KMS-11 (cell line): Measurements from ENCODE around the gene PDE12.

Source experiments
- H2AFZ ChIP-seq: fragments of 200-600 bp; sonication (generic); 2 replicates; pipeline ENCODE4 v1.6.1; 2016; ENCODE audit warnings: antibody characterized with exemption, mixed run types, low read depth
- H3K27ac ChIP-seq: fragments of 200-600 bp; sonication (generic); 2 replicates; pipeline ENCODE4 v1.6.1; 2016; ENCODE audit warnings: mild to moderate bottlenecking, mixed run types
- H3K27me3 ChIP-seq: fragments of 200-600 bp; sonication (generic); 2 replicates; pipeline ENCODE4 v1.6.1; 2017; ENCODE audit warnings: mild to moderate bottlenecking, low read depth, mixed run types, moderate library complexity; ENCODE audit not compliant: insufficient read depth
- H3K36me3 ChIP-seq: fragments of 200-600 bp; sonication (generic); 2 replicates; pipeline ENCODE4 v1.6.1; 2017; ENCODE audit warnings: mild to moderate bottlenecking, mixed run types; ENCODE audit not compliant: insufficient read depth
- H3K4me1 ChIP-seq: fragments of 200-600 bp; sonication (generic); 2 replicates; pipeline ENCODE4 v1.6.1; 2016; ENCODE audit warnings: mild to moderate bottlenecking, low read depth, mixed run types; ENCODE audit not compliant: poor library complexity, severe bottlenecking
- H3K4me2 ChIP-seq: fragments of 200-600 bp; sonication (generic); 2 replicates; pipeline ENCODE4 v1.7.0; 2016; ENCODE audit warnings: mild to moderate bottlenecking, mixed run types
- H3K4me3 ChIP-seq: fragments of 200-600 bp; sonication (generic); IDR thresholded peaks from 2 replicates; pipeline ENCODE4 v1.6.1; 2017; ENCODE audit warnings: low read depth, low read length, mixed read lengths; ENCODE audit not compliant: insufficient read depth
- H3K79me2 ChIP-seq: fragments of 200-600 bp; sonication (generic); 2 replicates; pipeline ENCODE4 v1.6.1; 2016; ENCODE audit warnings: low read depth, mixed run types; ENCODE audit not compliant: insufficient read depth
- H3K9ac ChIP-seq: fragments of 200-600 bp; sonication (generic); 2 replicates; pipeline ENCODE4 v1.6.1; 2016; ENCODE audit warnings: mild to moderate bottlenecking, mixed run types
- H4K20me1 ChIP-seq: fragments of 200-600 bp; sonication (generic); 2 replicates; pipeline ENCODE4 v1.6.1; 2016; ENCODE audit warnings: mild to moderate bottlenecking, mixed run types; ENCODE audit not compliant: insufficient read depth
- TF ChIP-seq, protein P1 (sequence below): fragments of 200-600 bp; sonication (generic); conservative IDR thresholded peaks from 2 replicates; pipeline ENCODE4 v1.6.1; 2017; ENCODE audit warnings: low read depth, mild to moderate bottlenecking, antibody characterized with exemption, low read length, moderate library complexity, mixed read lengths

Gene PDE12

DNA sequence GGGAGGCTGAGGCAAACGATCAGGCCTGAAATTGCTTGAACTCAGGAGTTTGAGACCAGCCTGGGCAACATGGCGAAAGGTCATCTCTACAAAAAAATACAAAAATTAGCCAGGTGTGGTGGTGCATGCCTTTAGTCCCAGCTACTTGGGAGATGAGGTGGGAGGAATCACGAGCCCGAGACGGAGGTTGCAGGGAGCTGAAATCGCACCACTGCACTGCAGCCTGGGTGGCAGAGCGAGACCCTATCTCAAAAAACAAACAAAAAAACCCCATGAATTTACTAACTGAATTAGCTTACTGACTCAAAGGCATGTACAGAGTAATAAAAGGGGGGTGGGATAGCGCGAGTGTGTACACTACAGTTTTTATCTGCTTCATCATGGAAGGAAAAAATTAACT is 21.7 kb downstream of the PDE12 start:
- Histone ChIP-seq H3K36me3 (no peaks in the 10 kb centered on the region), H3K79me2 (peaks cover 17% of the 10 kb centered on the region; the same call in 1 of the 2 replicates), H3K4me3 (no peak overlapping the region), H4K20me1 (no peaks in the 10 kb centered on the region), H3K27me3 (no peaks in the 10 kb centered on the region), H3K27ac (no peak overlapping the region), H3K4me2 (no peak overlapping the region), H3K9ac (no peak overlapping the region), H2AFZ (no peak overlapping the region), H3K4me1 (peaks cover 6% of the 10 kb centered on the region)
- TF ChIP-seq, protein P1, sequence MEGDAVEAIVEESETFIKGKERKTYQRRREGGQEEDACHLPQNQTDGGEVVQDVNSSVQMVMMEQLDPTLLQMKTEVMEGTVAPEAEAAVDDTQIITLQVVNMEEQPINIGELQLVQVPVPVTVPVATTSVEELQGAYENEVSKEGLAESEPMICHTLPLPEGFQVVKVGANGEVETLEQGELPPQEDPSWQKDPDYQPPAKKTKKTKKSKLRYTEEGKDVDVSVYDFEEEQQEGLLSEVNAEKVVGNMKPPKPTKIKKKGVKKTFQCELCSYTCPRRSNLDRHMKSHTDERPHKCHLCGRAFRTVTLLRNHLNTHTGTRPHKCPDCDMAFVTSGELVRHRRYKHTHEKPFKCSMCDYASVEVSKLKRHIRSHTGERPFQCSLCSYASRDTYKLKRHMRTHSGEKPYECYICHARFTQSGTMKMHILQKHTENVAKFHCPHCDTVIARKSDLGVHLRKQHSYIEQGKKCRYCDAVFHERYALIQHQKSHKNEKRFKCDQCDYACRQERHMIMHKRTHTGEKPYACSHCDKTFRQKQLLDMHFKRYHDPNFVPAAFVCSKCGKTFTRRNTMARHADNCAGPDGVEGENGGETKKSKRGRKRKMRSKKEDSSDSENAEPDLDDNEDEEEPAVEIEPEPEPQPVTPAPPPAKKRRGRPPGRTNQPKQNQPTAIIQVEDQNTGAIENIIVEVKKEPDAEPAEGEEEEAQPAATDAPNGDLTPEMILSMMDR = no peak

DNA sequence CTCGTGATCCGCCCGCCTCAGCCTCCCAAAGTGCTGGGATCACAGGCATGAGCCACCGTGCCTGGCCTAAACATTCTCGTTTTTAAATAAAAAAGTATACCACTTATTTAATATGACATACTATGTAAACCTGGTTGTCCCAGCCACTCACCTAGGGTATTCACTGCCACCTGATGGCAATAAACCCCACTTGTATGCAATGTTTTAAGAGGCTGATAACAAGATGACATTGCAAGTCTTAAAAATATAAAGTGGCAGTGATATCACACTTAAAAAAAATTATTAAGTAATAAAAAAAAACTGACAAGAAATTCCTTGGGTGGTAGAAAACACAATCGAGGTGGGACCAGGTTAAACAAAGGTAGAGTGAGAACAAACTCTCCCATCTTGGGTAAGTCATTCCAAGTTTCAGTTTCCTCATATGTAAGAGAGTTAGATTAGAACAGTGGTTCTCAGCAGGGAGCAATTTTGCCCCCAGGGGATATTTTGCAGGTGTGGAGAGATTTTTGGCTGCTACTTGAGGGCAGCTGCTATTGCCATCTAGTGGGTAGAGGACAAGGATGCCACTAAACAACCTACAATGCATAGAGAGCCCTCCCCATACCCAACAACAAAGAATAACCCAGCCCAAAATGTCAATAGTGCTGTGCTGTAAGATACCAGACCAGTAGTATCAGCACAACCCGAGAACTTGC is 26.5 kb downstream of the PDE12 start:
- Histone ChIP-seq H3K4me3 (no peak overlapping the region), H4K20me1 (no peaks in the 10 kb centered on the region), H3K4me2 (peak overlapping the region; percentile 21; the same call in 1 of the 2 replicates), H2AFZ (no peak overlapping the region), H3K36me3 (no peaks in the 10 kb centered on the region), H3K27ac (no peak overlapping the region; the same call in 1 of the 2 replicates), H3K27me3 (no peaks in the 10 kb centered on the region), H3K79me2 (peaks cover 36% of the 10 kb centered on the region; the same call in 1 of the 2 replicates), H3K9ac (no peak overlapping the region), H3K4me1 (peaks cover 17% of the 10 kb centered on the region)
- TF ChIP-seq, protein P1 = peak; percentile 48; the same call in 1 of the 2 replicates

DNA sequence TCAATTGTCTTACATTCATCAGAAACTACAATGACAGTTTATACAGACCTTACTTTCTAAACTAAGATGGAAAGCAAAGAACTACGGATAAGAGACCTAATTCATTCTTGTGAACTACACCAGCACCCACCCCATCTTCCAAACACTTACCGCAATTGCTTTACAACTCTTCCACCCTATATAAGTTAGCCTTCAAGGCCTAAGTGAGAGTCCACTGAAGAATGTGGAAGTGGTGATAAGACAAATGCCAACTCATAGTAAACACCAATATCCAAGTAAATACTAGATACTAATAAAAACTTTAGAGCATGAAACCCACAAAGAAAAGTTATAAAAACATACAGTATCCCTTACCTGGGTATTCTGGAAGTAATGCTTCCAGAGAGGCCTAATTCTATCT is 27.5 kb downstream of the PDE12 start:
- H3K79me2 ChIP-seq = peaks cover 44% of the 10 kb centered on the region

DNA sequence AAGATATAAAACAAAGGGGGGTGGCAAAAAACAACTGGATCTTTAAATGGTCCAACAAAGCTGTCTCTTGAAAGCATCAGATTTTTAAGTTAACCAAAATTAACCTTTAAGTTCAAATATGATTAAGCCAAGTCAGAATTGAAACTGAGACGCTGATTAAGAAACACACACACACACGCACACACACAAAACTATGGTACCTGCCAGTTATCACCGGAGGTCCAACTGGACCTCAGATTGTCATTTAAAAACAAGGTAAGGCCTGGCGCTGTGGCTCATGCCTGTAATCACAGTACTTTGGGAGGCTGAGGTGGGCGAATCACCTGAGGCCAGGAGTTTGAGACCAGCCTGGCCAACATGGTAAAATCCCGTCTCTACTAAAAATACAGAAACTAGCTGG is 30.7 kb downstream of the PDE12 start:
- TF ChIP-seq, protein P1 = no peak
- Histone ChIP-seq H3K4me3 (no peak overlapping the region), H4K20me1 (no peaks in the 10 kb centered on the region), H3K4me2 (no peak overlapping the region), H3K9ac (no peak overlapping the region), H3K36me3 (no peaks in the 10 kb centered on the region), H3K4me1 (peaks cover 17% of the 10 kb centered on the region), H3K79me2 (peaks cover 58% of the 10 kb centered on the region), H3K27me3 (no peaks in the 10 kb centered on the region), H2AFZ (no peak overlapping the region), H3K27ac (no peak overlapping the region)

More for the DNA sequence above, 27.5 kb downstream of the PDE12 start:
- no peaks in the 10 kb centered on the region for H3K36me3 ChIP-seq
- no peak overlapping the region for H3K9ac ChIP-seq
- H3K4me2 ChIP-seq = no peak overlapping the region
- H3K27ac ChIP-seq = no peak overlapping the region
- H3K4me3 ChIP-seq = no peak overlapping the region
- no peaks in the 10 kb centered on the region for H3K27me3 ChIP-seq
- TF ChIP-seq, protein P1 = no peak
- no peaks in the 10 kb centered on the region for H4K20me1 ChIP-seq
- no peak overlapping the region for H2AFZ ChIP-seq
- peaks cover 17% of the 10 kb centered on the region for H3K4me1 ChIP-seq
